Transverse colon (tissue), 4 donors: Measurements from ENCODE around the gene TBX3.

Experiments used
- CTCF ChIP-seq, 5 experiments: fragments of 200-600 bp in 3 of 5; fragments of 450-650 bp in 2 of 5; sonication (generic) in 3 of 5; IDR thresholded peaks; 1 replicate in 2 of 5; 2 replicates in 3 of 5; pipeline ENCODE4 v1.5.1; 2016 to 2017; ENCODE audit warnings: antibody characterized with exemption in 5 of 5, inconsistent platforms in 3 of 5, mild to moderate bottlenecking in 2 of 5, moderate library complexity in 1 of 5
- POLR2A ChIP-seq: fragments of 450-650 bp; IDR thresholded peaks from one replicate; pipeline ENCODE4 v1.6.1; 2016; ENCODE audit warnings: antibody characterized with exemption, mild to moderate bottlenecking, moderate library complexity
- POLR2AphosphoS5 ChIP-seq, 3 donors: sonication (generic); formaldehyde crosslinking; IDR thresholded peaks; one replicate each; pipeline ENCODE4 v1.6.1; 2016; ENCODE audit warnings: antibody characterized with exemption in 3 of 3

- TF ChIP-seq POLR2AphosphoS5 (IDR thresholded peaks at IDR 0.05) (no peak), POLR2A (no peak), CTCF (IDR thresholded peaks at IDR 0.05) (no peak)
These were observed 6.5 kb upstream of the TBX3 start for GRCh38 chr12:114690267-114691135.
